ENCODE measurements around the gene NUDCD3.

NUDCD3 gene

DNA sequence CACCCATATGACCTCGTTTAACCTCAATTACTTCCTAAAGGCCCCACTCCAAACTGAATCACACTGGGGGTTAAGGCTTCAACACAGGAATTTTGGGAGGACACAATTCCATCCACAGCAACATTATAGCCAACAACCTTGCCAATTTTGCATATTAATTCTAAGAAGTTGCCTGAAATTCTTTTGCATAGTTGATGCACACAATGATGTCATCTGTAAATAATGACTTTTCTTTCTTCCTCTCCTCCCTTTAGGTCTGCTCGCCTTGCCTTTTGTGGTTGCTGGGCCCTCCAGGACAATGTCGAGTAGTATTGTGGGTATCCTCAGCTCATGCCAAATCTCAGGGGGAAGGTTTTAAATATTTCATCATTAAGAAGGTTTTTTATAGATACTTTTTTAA is 149.1 kb downstream of the NUDCD3 start:
- ChIA-PET CTCF (no interaction called here), POLR2A (no interaction called here)
- no peak for DNase-seq (ENCODE audit: extremely low spot score)
- no peak for TF ChIP-seq CTBP1 (IDR thresholded peaks at IDR 0.05; ENCODE audit: borderline replicate concordance)

DNA sequence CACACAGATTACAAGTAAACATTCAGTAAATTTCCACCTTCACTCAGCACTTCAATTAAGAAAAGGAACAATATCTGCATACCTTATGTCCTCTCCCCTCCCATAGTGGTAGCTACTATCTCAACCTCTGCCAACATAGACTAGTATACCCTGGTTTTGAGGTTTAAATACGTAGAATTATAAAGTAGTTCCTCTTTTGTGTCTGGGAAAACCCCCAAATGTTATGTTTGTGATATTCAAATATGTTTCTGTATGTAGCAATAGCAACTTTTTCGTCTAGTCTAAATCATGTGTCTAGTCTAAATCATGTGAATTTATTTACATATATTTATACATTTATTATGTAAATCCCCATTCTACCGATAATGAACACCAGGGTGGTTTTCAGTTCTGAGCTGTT is 151.9 kb downstream of the NUDCD3 start:
- no peak for DNase-seq (ENCODE audit: extremely low spot score)
- TF ChIP-seq SUZ12 (IDR thresholded peaks at IDR 0.05) (no peak), SP1 (IDR thresholded peaks at IDR 0.05) (no peak), BHLHE40 (IDR thresholded peaks at IDR 0.05; ENCODE audit: borderline replicate concordance) (no peak)
- ChIA-PET CTCF (interaction anchor here (1.6 kb wide), 1 partner anchor 9 kb away, joined by 6 read pairs; no protein-coding TSS in a partner anchor), POLR2A (no interaction called here)

DNA sequence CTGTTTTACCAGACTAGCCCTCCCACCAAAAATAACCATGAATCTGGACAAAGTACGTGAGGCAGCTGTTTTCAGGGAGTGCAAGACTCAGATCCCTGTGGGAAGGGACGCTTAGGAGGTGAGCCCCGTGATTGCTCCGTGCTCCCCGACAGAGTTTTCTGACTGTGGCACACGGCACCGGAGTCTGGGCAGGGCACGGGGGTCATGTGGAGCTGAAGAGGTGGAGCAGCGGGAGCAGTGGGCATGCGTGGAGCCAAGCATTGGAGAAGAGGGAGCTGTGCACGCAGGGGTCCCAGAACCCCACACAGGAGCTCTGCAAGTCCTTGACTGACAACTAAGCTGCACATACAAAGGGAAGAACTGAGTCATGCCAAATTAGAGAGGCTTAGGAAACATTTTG is 154.0 kb downstream of the NUDCD3 start:
- ChIA-PET CTCF (no interaction called here), POLR2A (no interaction called here)

DNA sequence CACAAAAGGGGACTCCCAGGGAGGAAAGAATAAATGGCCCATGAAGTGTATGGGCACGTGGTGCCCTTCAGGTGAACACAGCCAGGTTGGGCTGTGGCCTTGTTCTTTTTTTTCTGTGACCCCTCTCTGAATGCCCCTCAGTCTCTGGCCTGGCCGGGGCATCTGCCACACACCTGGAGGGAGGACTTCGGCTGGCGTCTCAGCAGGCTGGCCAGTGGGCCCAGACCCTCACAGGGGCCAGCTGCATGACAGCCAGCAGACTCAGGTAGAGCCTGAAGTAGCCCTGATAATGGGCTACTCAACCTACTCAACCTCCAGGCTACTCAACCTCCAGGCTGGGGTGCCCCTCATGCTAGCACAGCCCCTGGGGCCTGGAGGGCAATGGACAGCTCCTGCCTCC is 155.3 kb downstream of the NUDCD3 start:
- POLR2A ChIA-PET = no interaction called here
- CTCF ChIA-PET = interaction anchor here (1.7 kb wide), 1 partner anchor 95 kb away, joined by 4 read pairs; no protein-coding TSS in a partner anchor
- DNase-seq (ENCODE audit: extremely low spot score) = no peak
- no peak for TF ChIP-seq TARDBP (IDR thresholded peaks at IDR 0.05)
- no peak for TF ChIP-seq BHLHE40 (IDR thresholded peaks at IDR 0.05; ENCODE audit: borderline replicate concordance)
- TF ChIP-seq ELF4 (IDR thresholded peaks at IDR 0.05) = no peak
- no peak for TF ChIP-seq FOXA1 (IDR thresholded peaks at IDR 0.05)
- no peak for TF ChIP-seq SUZ12 (IDR thresholded peaks at IDR 0.05)
- no peak for TF ChIP-seq L3MBTL2 (conservative IDR thresholded peaks at IDR 0.05)
- TF ChIP-seq CTBP1 (IDR thresholded peaks at IDR 0.05; ENCODE audit: borderline replicate concordance) = no peak
- no peak for TF ChIP-seq LEF1 (IDR thresholded peaks at IDR 0.05; ENCODE audit: borderline replicate concordance)
- TF ChIP-seq, protein P1, sequence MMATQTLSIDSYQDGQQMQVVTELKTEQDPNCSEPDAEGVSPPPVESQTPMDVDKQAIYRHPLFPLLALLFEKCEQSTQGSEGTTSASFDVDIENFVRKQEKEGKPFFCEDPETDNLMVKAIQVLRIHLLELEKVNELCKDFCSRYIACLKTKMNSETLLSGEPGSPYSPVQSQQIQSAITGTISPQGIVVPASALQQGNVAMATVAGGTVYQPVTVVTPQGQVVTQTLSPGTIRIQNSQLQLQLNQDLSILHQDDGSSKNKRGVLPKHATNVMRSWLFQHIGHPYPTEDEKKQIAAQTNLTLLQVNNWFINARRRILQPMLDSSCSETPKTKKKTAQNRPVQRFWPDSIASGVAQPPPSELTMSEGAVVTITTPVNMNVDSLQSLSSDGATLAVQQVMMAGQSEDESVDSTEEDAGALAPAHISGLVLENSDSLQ (IDR thresholded peaks at IDR 0.05) = no peak
- TF ChIP-seq ARNT (IDR thresholded peaks at IDR 0.05) = no peak
- TF ChIP-seq SP1 (IDR thresholded peaks at IDR 0.05) = no peak
- TF ChIP-seq ZNF384 (IDR thresholded peaks at IDR 0.05) = no peak
- TF ChIP-seq FOXK2 (IDR thresholded peaks at IDR 0.05) = no peak
- TF ChIP-seq NFRKB (IDR thresholded peaks at IDR 0.05) = no peak
- no peak for TF ChIP-seq FOXM1 (IDR thresholded peaks at IDR 0.05; ENCODE audit: borderline replicate concordance)
- no peak for TF ChIP-seq HDGF (IDR thresholded peaks at IDR 0.05; ENCODE audit: borderline replicate concordance)

More for the DNA sequence above, 154.0 kb downstream of the NUDCD3 start:
- TF ChIP-seq SUZ12 (IDR thresholded peaks at IDR 0.05) = no peak
- no peak for TF ChIP-seq ZNF384 (IDR thresholded peaks at IDR 0.05)
- TF ChIP-seq NFRKB (IDR thresholded peaks at IDR 0.05) = no peak
- TF ChIP-seq FOXM1 (IDR thresholded peaks at IDR 0.05; ENCODE audit: borderline replicate concordance) = no peak
- no peak for TF ChIP-seq SP1 (IDR thresholded peaks at IDR 0.05)
- no peak for TF ChIP-seq FOXA1 (IDR thresholded peaks at IDR 0.05)
- no peak for TF ChIP-seq ARNT (IDR thresholded peaks at IDR 0.05)
- no peak for TF ChIP-seq HDGF (IDR thresholded peaks at IDR 0.05; ENCODE audit: borderline replicate concordance)
- TF ChIP-seq, protein P1 (IDR thresholded peaks at IDR 0.05) = no peak
- TF ChIP-seq BHLHE40 (IDR thresholded peaks at IDR 0.05; ENCODE audit: borderline replicate concordance) = no peak
- TF ChIP-seq LEF1 (IDR thresholded peaks at IDR 0.05; ENCODE audit: borderline replicate concordance) = no peak
- TF ChIP-seq FOXK2 (IDR thresholded peaks at IDR 0.05) = no peak
- no peak for TF ChIP-seq CTBP1 (IDR thresholded peaks at IDR 0.05; ENCODE audit: borderline replicate concordance)
- TF ChIP-seq L3MBTL2 (conservative IDR thresholded peaks at IDR 0.05) = no peak
- no peak for TF ChIP-seq TARDBP (IDR thresholded peaks at IDR 0.05)
- no peak for TF ChIP-seq ELF4 (IDR thresholded peaks at IDR 0.05)
- DNase-seq (ENCODE audit: extremely low spot score) = no peak

DNA sequence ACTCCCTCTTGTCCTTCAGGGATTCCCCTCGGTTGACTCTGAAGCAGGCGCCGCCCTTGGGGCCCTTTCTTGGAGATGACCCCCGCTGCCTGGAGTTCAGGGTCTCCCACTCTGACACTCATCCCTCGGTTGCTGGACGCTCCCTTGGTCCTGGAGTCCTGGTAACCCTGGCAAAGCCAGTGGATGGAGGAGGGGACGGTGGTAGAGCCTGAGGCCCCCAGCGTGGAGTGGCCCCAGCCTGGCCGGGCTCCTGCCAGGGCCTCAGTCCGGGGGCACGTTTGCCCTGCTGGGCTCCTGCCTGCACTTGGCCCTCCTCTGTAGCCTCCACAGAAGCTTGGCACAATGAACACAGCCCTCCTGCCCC is 155.7 kb downstream of the NUDCD3 start:
- TF ChIP-seq ZNF384 (IDR thresholded peaks at IDR 0.05) (no peak), SUZ12 (IDR thresholded peaks at IDR 0.05) (no peak), TARDBP (IDR thresholded peaks at IDR 0.05) (no peak), BHLHE40 (IDR thresholded peaks at IDR 0.05; ENCODE audit: borderline replicate concordance) (no peak), FOXM1 (IDR thresholded peaks at IDR 0.05; ENCODE audit: borderline replicate concordance) (no peak), LEF1 (IDR thresholded peaks at IDR 0.05; ENCODE audit: borderline replicate concordance) (no peak), SP1 (IDR thresholded peaks at IDR 0.05) (no peak), NFRKB (IDR thresholded peaks at IDR 0.05) (no peak), FOXA1 (IDR thresholded peaks at IDR 0.05) (no peak), CTBP1 (IDR thresholded peaks at IDR 0.05; ENCODE audit: borderline replicate concordance) (no peak), ARNT (IDR thresholded peaks at IDR 0.05) (no peak), HDGF (IDR thresholded peaks at IDR 0.05; ENCODE audit: borderline replicate concordance) (no peak), FOXK2 (IDR thresholded peaks at IDR 0.05) (no peak), ELF4 (IDR thresholded peaks at IDR 0.05) (no peak), L3MBTL2 (conservative IDR thresholded peaks at IDR 0.05) (no peak)
- TF ChIP-seq, protein P1 (IDR thresholded peaks at IDR 0.05) = no peak
- DNase-seq (ENCODE audit: extremely low spot score) = no peak
- ChIA-PET CTCF (interaction anchor here (1.7 kb wide), 1 partner anchor 94 kb away, joined by 4 read pairs; no protein-coding TSS in a partner anchor), POLR2A (no interaction called here)

DNA sequence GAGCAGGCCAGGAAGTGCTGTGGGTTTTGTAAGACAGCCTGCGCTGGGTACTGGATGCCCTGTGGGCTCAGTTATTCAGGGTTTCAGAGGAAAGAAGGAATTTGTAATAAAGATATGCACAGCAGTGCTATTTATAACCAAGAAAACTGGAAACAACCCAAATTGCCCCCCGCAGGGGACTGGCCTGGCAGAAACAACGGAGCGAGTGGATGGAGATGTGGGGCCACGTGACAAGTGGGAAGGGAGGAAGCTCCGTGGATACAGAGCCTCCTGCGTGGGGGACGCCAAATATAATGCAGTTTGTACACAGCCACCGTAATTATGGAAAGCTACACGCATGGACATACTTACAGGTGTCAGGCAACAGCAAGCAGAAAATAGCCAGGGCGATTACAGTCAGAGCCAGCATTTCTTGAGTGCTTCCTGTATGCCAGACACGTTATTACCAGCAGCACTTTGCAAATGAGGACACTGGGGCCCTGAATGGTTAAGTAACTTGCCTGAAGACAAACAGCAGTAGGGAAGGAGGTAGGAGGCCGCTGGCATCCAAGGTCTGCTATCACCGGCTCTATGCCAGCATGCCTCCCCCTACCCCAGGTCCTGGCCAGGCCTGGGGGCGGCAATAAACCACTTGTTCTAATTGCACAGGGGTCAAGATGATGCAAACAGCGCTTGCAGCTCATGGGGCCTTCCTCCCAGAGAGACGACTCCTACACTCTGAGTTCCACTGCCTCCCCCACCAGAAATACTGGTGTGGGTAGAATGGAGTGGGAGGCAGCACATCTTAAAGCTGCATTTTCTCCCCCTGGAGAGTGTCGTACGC is 156.3 kb downstream of the NUDCD3 start:
- TF ChIP-seq FOXK2 (IDR thresholded peaks at IDR 0.05) (no peak), LEF1 (IDR thresholded peaks at IDR 0.05; ENCODE audit: borderline replicate concordance) (no peak), ELF4 (IDR thresholded peaks at IDR 0.05) (no peak), FOXA1 (IDR thresholded peaks at IDR 0.05) (no peak)
- ChIA-PET POLR2A (no interaction called here), CTCF (interaction anchor here (1.7 kb wide), 1 partner anchor 93 kb away, joined by 4 read pairs; no protein-coding TSS in a partner anchor)
- peak; percentile 3 for DNase-seq (ENCODE audit: extremely low spot score)

All from HEK293T (cell line).